ENCODE data around the gene SHC3. TPM values are rescaled to one million over a fixed set of nuclear protein-coding genes. Genes with fewer than 3 reads are reported as not detected.

Gene SHC3, protein sequence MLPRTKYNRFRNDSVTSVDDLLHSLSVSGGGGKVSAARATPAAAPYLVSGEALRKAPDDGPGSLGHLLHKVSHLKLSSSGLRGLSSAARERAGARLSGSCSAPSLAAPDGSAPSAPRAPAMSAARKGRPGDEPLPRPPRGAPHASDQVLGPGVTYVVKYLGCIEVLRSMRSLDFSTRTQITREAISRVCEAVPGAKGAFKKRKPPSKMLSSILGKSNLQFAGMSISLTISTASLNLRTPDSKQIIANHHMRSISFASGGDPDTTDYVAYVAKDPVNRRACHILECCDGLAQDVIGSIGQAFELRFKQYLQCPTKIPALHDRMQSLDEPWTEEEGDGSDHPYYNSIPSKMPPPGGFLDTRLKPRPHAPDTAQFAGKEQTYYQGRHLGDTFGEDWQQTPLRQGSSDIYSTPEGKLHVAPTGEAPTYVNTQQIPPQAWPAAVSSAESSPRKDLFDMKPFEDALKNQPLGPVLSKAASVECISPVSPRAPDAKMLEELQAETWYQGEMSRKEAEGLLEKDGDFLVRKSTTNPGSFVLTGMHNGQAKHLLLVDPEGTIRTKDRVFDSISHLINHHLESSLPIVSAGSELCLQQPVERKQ
- total RNA-seq, result 0.96 TPM
- long read RNA-seq, full-length matches to known transcripts, result 1 of 1 reads
- long read RNA-seq, partial matches to known transcripts, result 0 of 1 reads
- long read RNA-seq, other reads (novel, unspliced or antisense), result 0 of 1 reads

GRCh38 chr9:89177944-89178829 lies at the start of gene SHC3:
Gene SHC3, minus strand, starts transcription at chr9:89178818. Its CDS starts 358 bp downstream, at chr9:89178460.
- TF ChIP-seq, protein P1, sequence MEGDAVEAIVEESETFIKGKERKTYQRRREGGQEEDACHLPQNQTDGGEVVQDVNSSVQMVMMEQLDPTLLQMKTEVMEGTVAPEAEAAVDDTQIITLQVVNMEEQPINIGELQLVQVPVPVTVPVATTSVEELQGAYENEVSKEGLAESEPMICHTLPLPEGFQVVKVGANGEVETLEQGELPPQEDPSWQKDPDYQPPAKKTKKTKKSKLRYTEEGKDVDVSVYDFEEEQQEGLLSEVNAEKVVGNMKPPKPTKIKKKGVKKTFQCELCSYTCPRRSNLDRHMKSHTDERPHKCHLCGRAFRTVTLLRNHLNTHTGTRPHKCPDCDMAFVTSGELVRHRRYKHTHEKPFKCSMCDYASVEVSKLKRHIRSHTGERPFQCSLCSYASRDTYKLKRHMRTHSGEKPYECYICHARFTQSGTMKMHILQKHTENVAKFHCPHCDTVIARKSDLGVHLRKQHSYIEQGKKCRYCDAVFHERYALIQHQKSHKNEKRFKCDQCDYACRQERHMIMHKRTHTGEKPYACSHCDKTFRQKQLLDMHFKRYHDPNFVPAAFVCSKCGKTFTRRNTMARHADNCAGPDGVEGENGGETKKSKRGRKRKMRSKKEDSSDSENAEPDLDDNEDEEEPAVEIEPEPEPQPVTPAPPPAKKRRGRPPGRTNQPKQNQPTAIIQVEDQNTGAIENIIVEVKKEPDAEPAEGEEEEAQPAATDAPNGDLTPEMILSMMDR (IDR thresholded peaks at IDR 0.05; ENCODE audit: borderline replicate concordance), result no peak
- intact Hi-C loops (cut with micrococcal nuclease), result no loop called here
- DNase-seq, result no peak
- H3K4me1 ChIP-seq, result peaks cover 43% of the 10 kb centered on the region
- H3K27me3 ChIP-seq (ENCODE audit: low read depth), result peaks cover 56% of the 10 kb centered on the region
- no peaks in the 10 kb centered on the region for H3K9me3 ChIP-seq (replicated peaks)
- no peaks in the 10 kb centered on the region for H3K36me3 ChIP-seq
- peak within 1 kb of the TSS; percentile 67 for H3K4me3 ChIP-seq
- peak within 1 kb of the TSS; percentile 87 for H3K27ac ChIP-seq (replicated peaks)

DNA sequence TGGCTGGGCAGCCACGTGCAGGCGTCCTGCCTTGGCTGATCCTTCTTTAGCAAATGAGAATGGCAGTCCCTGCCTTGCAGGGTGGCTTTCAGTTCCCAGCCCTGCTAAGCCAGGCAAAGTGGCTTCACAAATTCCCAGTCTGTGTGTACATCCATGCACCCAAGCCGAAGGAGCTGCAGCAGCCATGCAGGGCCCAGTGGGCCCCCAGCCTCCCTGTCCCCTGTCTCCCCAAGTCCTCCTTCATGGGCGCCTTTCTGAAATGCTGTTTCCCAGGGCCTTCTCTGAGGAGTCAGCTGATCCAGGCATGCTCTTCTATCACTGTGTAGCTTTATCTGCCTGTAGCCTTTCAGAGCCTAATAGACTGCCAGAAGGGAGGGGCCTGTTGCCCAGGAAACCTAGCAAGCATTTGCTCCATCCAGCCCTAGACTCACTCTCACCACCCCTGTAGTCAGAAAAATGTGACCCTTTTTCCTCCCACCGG lies 47.4 kb upstream of the SHC3 start:
- DNase-seq, result peak; percentile 19
- TF ChIP-seq, protein P1 (IDR thresholded peaks at IDR 0.05; ENCODE audit: borderline replicate concordance), result no peak
- no peak overlapping the region for H3K27ac ChIP-seq (replicated peaks)
- H3K9me3 ChIP-seq (replicated peaks), result peaks cover 6% of the 10 kb centered on the region
- H3K4me1 ChIP-seq, result peaks cover 7% of the 10 kb centered on the region
- intact Hi-C loops (cut with micrococcal nuclease), result no loop called here
- H3K27me3 ChIP-seq (ENCODE audit: low read depth), result no peaks in the 10 kb centered on the region
- H3K36me3 ChIP-seq, result no peaks in the 10 kb centered on the region
- no peak overlapping the region for H3K4me3 ChIP-seq

- TF ChIP-seq, protein P1 (IDR thresholded peaks at IDR 0.05; ENCODE audit: borderline replicate concordance), result no peak
- H3K4me3 ChIP-seq, result no peak overlapping the region
- no peak overlapping the region for H3K27ac ChIP-seq (replicated peaks)
- no peak for DNase-seq
- no peaks in the 10 kb centered on the region for H3K36me3 ChIP-seq
- intact Hi-C loops (cut with micrococcal nuclease), result no loop called here
- H3K27me3 ChIP-seq (ENCODE audit: low read depth), result no peaks in the 10 kb centered on the region
- peaks cover 7% of the 10 kb centered on the region for H3K4me1 ChIP-seq
- H3K9me3 ChIP-seq (replicated peaks), result peaks cover 2% of the 10 kb centered on the region
Observed at GRCh38 chr9:89225587-89225986, 47.0 kb upstream of the SHC3 start.

DNA sequence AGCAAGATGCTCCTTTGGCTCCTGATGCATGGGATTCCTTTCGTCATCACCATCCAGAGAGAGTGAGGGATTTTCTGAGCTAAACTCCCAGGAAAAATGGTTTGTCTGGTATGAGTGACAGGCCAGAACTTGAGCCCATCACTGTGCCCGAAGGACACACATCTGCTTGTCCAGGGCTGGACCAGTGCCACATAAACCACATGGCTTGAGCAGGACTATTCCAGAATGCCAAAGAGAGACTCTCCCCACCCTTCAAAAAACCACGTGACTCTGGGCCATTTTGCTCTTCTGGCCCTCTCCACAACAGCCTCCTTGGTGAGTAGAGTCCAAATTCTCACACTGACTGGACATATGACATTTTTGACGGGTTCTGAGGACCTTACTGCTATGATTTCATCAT lies 46.4 kb upstream of the SHC3 start:
- no peak overlapping the region for H3K27ac ChIP-seq (replicated peaks)
- TF ChIP-seq, protein P1 (IDR thresholded peaks at IDR 0.05; ENCODE audit: borderline replicate concordance), result no peak
- DNase-seq, result no peak
- no peaks in the 10 kb centered on the region for H3K27me3 ChIP-seq (ENCODE audit: low read depth)
- peaks cover 7% of the 10 kb centered on the region for H3K4me1 ChIP-seq
- no peaks in the 10 kb centered on the region for H3K9me3 ChIP-seq (replicated peaks)
- no peaks in the 10 kb centered on the region for H3K36me3 ChIP-seq
- H3K4me3 ChIP-seq, result no peak overlapping the region
- intact Hi-C loops (cut with micrococcal nuclease), result no loop called here

DNA sequence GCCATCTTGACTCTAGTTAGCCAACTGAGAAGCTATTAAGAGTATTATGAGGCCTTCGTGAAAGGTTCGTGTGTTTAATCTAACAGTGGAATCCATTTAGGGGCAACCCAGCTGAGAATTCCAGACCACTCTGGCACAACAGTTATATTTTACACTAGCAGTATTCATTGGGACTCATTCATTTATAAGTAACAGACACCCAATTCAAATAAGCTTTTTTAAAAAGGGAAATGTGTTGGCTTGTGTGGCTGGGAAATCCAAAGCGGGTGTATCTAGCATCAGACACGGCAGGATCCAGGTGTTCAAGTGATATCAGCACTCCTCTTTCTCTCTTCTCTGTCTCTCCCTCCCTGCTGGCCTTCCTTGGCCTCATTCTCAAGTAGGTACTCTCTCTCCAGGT lies 46.0 kb upstream of the SHC3 start:
- no peak for DNase-seq
- H3K27ac ChIP-seq (replicated peaks), result no peak overlapping the region

More for the DNA sequence above, 46.0 kb upstream of the SHC3 start:
- Histone ChIP-seq H3K9me3 (replicated peaks) (no peaks in the 10 kb centered on the region), H3K4me3 (no peak overlapping the region), H3K27me3 (ENCODE audit: low read depth) (no peaks in the 10 kb centered on the region), H3K36me3 (no peaks in the 10 kb centered on the region), H3K4me1 (peaks cover 7% of the 10 kb centered on the region)
- intact Hi-C loops (cut with micrococcal nuclease), result no loop called here
- TF ChIP-seq, protein P1 (IDR thresholded peaks at IDR 0.05; ENCODE audit: borderline replicate concordance), result no peak
